Adrenal gland (tissue), 12 donors: ENCODE measurements around the gene SIGLEC12. TPM values are rescaled to one million over a fixed set of nuclear protein-coding genes. Genes with fewer than 3 reads are reported as not detected.
A peak's percentile ranks its signal among the peaks of the same experiment; 100 is the strongest.

Source experiments
- DNase-seq, 7 donors: peaks; one replicate each; pipeline ENCODE4 v3.0.0-alpha.2; 2019 to 2020
- H3K27ac ChIP-seq, 5 donors: fragments of 200-600 bp; sonication (generic) in 4 of 5; 1 replicate in 3 of 5; 2 replicates in 2 of 5; pipeline versions ENCODE4 v1.5.1 to v1.8.0; 2016 to 2020; ENCODE audit warnings: mild to moderate bottlenecking in 1 of 5
- H3K27me3 ChIP-seq: fragments of 200-600 bp; 2 replicates; pipeline ENCODE4 v1.8.0; 2021
- H3K36me3 ChIP-seq, 2 donors: fragments of 200-600 bp; replicated peaks in 1 of 2; 1 replicate in 1 of 2; 2 replicates in 1 of 2; pipeline versions ENCODE4 v1.5.1 to v1.8.0; 2018 to 2022
- H3K4me1 ChIP-seq, 2 donors: fragments of 200-600 bp; replicated peaks in 1 of 2; 1 replicate in 1 of 2; 2 replicates in 1 of 2; pipeline versions ENCODE4 v1.5.1 to v1.8.0; 2018 to 2021
- H3K4me3 ChIP-seq, 4 donors: fragments of 200-600 bp; sonication (generic) in 3 of 4; one replicate each; pipeline ENCODE4 v1.5.1; 2016 to 2018
- H3K9me3 ChIP-seq, 3 donors: fragments of 200-600 bp; sonication (generic) in 1 of 3; replicated peaks in 1 of 3; 1 replicate in 2 of 3; 2 replicates in 1 of 3; pipeline versions ENCODE4 v1.5.1 to v1.8.0; 2016 to 2021
- CTCF ChIP-seq, 6 experiments: fragments of 450-650 bp in 4 of 6; fragments of 200-600 bp in 2 of 6; sonication (generic) in 1 of 6; IDR thresholded peaks; 1 replicate in 5 of 6; 2 replicates in 1 of 6; pipeline versions ENCODE4 v1.5.1 to v1.8.0; 2016 to 2021; ENCODE audit warnings: antibody characterized with exemption in 6 of 6, mild to moderate bottlenecking in 2 of 6, moderate library complexity in 1 of 6
- POLR2A ChIP-seq, 2 donors: fragments of 450-650 bp; IDR thresholded peaks; one replicate each; pipeline ENCODE4 v1.6.1; 2017; ENCODE audit warnings: antibody characterized with exemption in 2 of 2, mild to moderate bottlenecking in 2 of 2, moderate library complexity in 1 of 2
- WGBS, 4 donors: extraction: QIAGEN DNeasy Blood & Tissue Kit in 2 of 4; methylation state at CpG; one replicate each; pipeline versions ENCODE4 v1.1.5 to v1.1.7; 2013 to 2017; 5-methylcytosine and 5-hydroxymethylcytosine counted together
- intact Hi-C, 2 donors: fragments of 100-400 bp; cut with DNase I; formaldehyde crosslinking; loops; one replicate each; pipeline versions ENCODE4 v1.14.1 to v1.15.0; 2022 to 2023
- polyA plus RNA-seq, 3 donors: library from polyadenylated mRNA; stranded (reverse); fragments of 200-250 nt in 2 of 3; fragments of 350-450 nt in 1 of 3; fragmentation: Illumina TruSeq in 1 of 3; extraction: RNeasy Lipid Tissue Mini Kit (QIAGEN cat#74804) in 1 of 3; gene quantifications; one replicate each; pipeline ENCODE4 v1.2.3, GENCODE V29; 2013 to 2014
- total RNA-seq, 9 donors: library from RNA; depleted of rRNA in 4 of 9; stranded (reverse); fragments of >200 nt in 4 of 9; fragments of 120-200 nt in 1 of 9; fragmentation: NEBNext Ultra II Directional in 1 of 9; extraction: Animal tissue kit (Norgen Biotek cat#: 25700) in 1 of 9; gene quantifications; one replicate each; pipeline versions ENCODE4 v1.1.0 to v1.2.4, GENCODE V29; 2013 to 2023
- donor health status: healthy with polysubstance abuse.
- donor health status: Bipolar disorder and iron deficiency.
- donor health status: DM: yes; HTN: yes; CAD: no.
- donor health status: DM: no; HTN: no; CAD: no.
- donor health status: DM: no; HTN: no; CAD: no.
- donor health status: DM: yes; HTN: yes; CAD: no.

SIGLEC12 gene
- total and polyA plus RNA-seq, 12 donors = 0.30 to 3.1 (median 0.82) TPM; not detected in 2

GRCh38 chr19:51539821-51540366 lies 38.3 kb upstream of the SIGLEC12 start:
- 72 to 82% (median 78%) methylated on average over 4 of the region's 4 CpGs for WGBS, 4 donors
- no peaks in the 10 kb centered on the region for H3K4me1 ChIP-seq
- intact Hi-C loops = no loop called here
- H3K4me3 ChIP-seq = no peak overlapping the region
- DNase-seq = no peak
- H3K27me3 ChIP-seq = peaks cover 10% of the 10 kb centered on the region
- no peaks in the 10 kb centered on the region for H3K9me3 ChIP-seq
- H3K36me3 ChIP-seq = no peaks in the 10 kb centered on the region
- no peak overlapping the region for H3K27ac ChIP-seq
- no peak for TF ChIP-seq POLR2A (IDR thresholded peaks at IDR 0.05)
- TF ChIP-seq CTCF (IDR thresholded peaks at IDR 0.05) = no peak

GRCh38 chr19:51535535-51535934 lies 33.9 kb upstream of the SIGLEC12 start:
- Histone ChIP-seq H3K4me3 (no peak overlapping the region), H3K9me3 (no peaks in the 10 kb centered on the region), H3K4me1 (no peaks in the 10 kb centered on the region), H3K27me3 (peaks cover 10% of the 10 kb centered on the region), H3K36me3 (no peaks in the 10 kb centered on the region), H3K27ac (no peak overlapping the region)
- TF ChIP-seq CTCF (IDR thresholded peaks at IDR 0.05) (no peak), POLR2A (IDR thresholded peaks at IDR 0.05) (no peak)
- no peak for DNase-seq
- intact Hi-C loops = no loop called here
- 70 to 84% (median 77%) methylated on average over 1 of the region's 1 CpG for WGBS, 4 donors

- no peaks in the 10 kb centered on the region for H3K4me1 ChIP-seq
- H3K27ac ChIP-seq = no peak within 1 kb of the TSS
- intact Hi-C loops = no loop called here
- no peaks in the 10 kb centered on the region for H3K9me3 ChIP-seq
- 28 to 43% (median 34%) methylated on average over 14 to 25 of the region's 25 CpGs for WGBS, 4 donors
- TF ChIP-seq CTCF (IDR thresholded peaks at IDR 0.05) (no peak), POLR2A (IDR thresholded peaks at IDR 0.05) (no peak)
- no peaks in the 10 kb centered on the region for H3K36me3 ChIP-seq
- peak; percentile 33 to 63 (median 52) for DNase-seq
- H3K4me3 ChIP-seq = no peak within 1 kb of the TSS
- H3K27me3 ChIP-seq = no peaks in the 10 kb centered on the region
Observed at GRCh38 chr19:51531349-51532315, 30.0 kb upstream of the SIGLEC12 start, which contains the start of gene SIGLEC6. TSS of gene SIGLEC6 (minus strand) at chr19:51531670. CDS start at chr19:51531648, 22 bp downstream.

- H3K36me3 ChIP-seq = no peaks in the 10 kb centered on the region
- 73 to 93% (median 79%) methylated on average over 3 to 8 of the region's 8 CpGs for WGBS, 4 donors
- no peaks in the 10 kb centered on the region for H3K9me3 ChIP-seq
- TF ChIP-seq CTCF (IDR thresholded peaks at IDR 0.05) (no peak), POLR2A (IDR thresholded peaks at IDR 0.05) (no peak)
- no peak overlapping the region for H3K27ac ChIP-seq
- no peak for DNase-seq
- no peak overlapping the region for H3K4me3 ChIP-seq
- H3K27me3 ChIP-seq = no peaks in the 10 kb centered on the region
- intact Hi-C loops = no loop called here
- H3K4me1 ChIP-seq = no peaks in the 10 kb centered on the region
Observed at GRCh38 chr19:51530616-51531015, 29.0 kb upstream of the SIGLEC12 start.
